ENCODE results near the gene PALM3.

The PALM3 gene

GRCh38 chr19:14093117-14093823 lies 31.4 kb upstream of the PALM3 start:
- 0 out of 2 replicates have a peak overlapping the region, but pooled peaks have one; percentile 4 for H3K27ac ChIP-seq
- TF ChIP-seq CTCF (IDR thresholded peaks at IDR 0.05) (no peak), ZFX (IDR thresholded peaks at IDR 0.05; ENCODE audit: borderline replicate concordance) (no peak)

DNA sequence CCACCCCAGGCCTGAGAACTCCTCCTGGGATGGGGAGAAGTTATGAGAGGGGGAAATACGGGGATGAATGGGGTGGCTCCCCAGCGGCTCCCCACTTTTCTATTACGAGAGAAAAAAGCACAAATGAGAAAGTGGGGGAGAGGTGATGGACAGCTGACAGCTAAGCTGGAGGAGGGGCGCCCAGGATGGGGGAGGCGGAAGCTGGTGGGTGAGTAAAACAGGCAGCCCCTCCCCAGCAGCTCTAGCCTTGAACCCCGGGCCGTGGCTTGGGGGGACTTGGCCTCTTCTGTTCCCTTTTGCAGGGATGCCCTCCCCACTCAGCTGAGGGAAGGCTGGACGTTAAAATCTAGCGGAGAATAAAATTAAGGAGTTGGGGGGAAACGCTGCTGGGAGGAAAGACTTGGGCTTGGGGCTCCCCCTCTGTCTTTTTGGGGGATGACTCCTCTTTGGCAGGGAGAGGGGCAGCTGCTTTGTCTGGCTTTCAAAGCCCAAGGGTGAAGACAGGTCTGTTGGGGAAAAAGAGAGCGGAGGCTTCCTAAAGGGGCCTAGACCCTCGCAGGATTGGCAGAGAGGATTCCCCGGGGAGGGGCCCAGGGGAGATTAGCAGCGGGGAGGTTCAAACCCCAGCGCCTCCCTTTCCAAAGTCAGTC lies 30.1 kb upstream of the PALM3 start:
- H3K27ac ChIP-seq, result peak overlapping the region; percentile 90
- TF ChIP-seq CTCF (IDR thresholded peaks at IDR 0.05) (no peak), ZFX (IDR thresholded peaks at IDR 0.05; ENCODE audit: borderline replicate concordance) (no peak)

GRCh38 chr19:14091081-14091812 lies 29.4 kb upstream of the PALM3 start:
- no peak for TF ChIP-seq ZFX (IDR thresholded peaks at IDR 0.05; ENCODE audit: borderline replicate concordance)
- peak; percentile 46 for TF ChIP-seq CTCF (IDR thresholded peaks at IDR 0.05)
- peak overlapping the region; percentile 90 for H3K27ac ChIP-seq

- TF ChIP-seq ZFX (IDR thresholded peaks at IDR 0.05; ENCODE audit: borderline replicate concordance) (no peak), CTCF (IDR thresholded peaks at IDR 0.05) (no peak)
These were observed 28.7 kb upstream of the PALM3 start, which contains the start of gene SAMD1 for GRCh38 chr19:14090509-14091080. TSS of gene SAMD1 (minus strand) at chr19:14090751.

GRCh38 chr19:14089662-14090508 lies 28.0 kb upstream of the PALM3 start:
- TF ChIP-seq CTCF (IDR thresholded peaks at IDR 0.05) (peak; percentile 46; the same call in 1 of the 2 replicates), ZFX (IDR thresholded peaks at IDR 0.05; ENCODE audit: borderline replicate concordance) (no peak)
- H3K27ac ChIP-seq, result peak overlapping the region; percentile 90

More at GRCh38 chr19:14090509-14091080, 28.7 kb upstream of the PALM3 start, which contains the start of gene SAMD1:
- peak within 1 kb of the TSS; percentile 90 for H3K27ac ChIP-seq

GRCh38 chr19:14089412-14089661 lies 27.5 kb upstream of the PALM3 start:
- TF ChIP-seq ZFX (IDR thresholded peaks at IDR 0.05; ENCODE audit: borderline replicate concordance) (no peak), CTCF (IDR thresholded peaks at IDR 0.05) (no peak)
- peak overlapping the region; percentile 90 for H3K27ac ChIP-seq

Data from 22Rv1 (cell line).